HCT116 (cell line): ENCODE measurements around the gene TBRG4. TPM values are rescaled to one million over a fixed set of nuclear protein-coding genes. Genes with fewer than 3 reads are reported as not detected.

Source experiments
- ATAC-seq: fragments of 200-7000 bp; cut with Tn5 transposase; 2 replicates; pipeline ENCODE4 v1.9.1; 2020; ENCODE audit warnings: mild to moderate bottlenecking, moderate library complexity
- BruUV-seq: library from RNA; stranded (reverse); fragments of 400-500 nt; replicated peaks from 2 replicates; lab custom pipeline; 2021; lab: Mats Ljungman, UMichigan
- CTCF ChIA-PET: fragments of 300-600 bp; sonication (Branson Sonifier 250); formaldehyde crosslinking; loops from one replicate; lab custom pipeline; 2021; ENCODE audit warnings: antibody characterized with exemption; lab: Charles Lee
- POLR2A ChIA-PET: fragments of 300-600, 350-600 bp; sonication (Branson Sonifier 250); formaldehyde crosslinking; loops from one replicate; lab custom pipeline; 2021; ENCODE audit warnings: antibody characterized with exemption; lab: Charles Lee
- RAD21 ChIA-PET, 2 experiments: fragments of 300-600 bp; sonication (Branson Sonifier 250); formaldehyde crosslinking; loops; one replicate each; lab custom pipeline; 2023; ENCODE audit warnings: low total read pairs in 2 of 2; ENCODE audit not compliant: uncharacterized antibody in 2 of 2, unreplicated experiment in 2 of 2, low non-redundant PET in 1 of 2; lab: Charles Lee
- DNase-seq: peaks from one replicate; pipeline ENCODE4 v3.0.0-alpha.2; 2010; ENCODE audit warnings: low read depth, low spot score
- H2AFZ ChIP-seq: fragments of 200-600 bp; shearing (Covaris generic), sonication (generic); 2 replicates; pipeline ENCODE4 v1.6.1; 2017; ENCODE audit warnings: low read depth, mixed run types, mixed read lengths, antibody characterized with exemption, low read length; ENCODE audit not compliant: poor library complexity, severe bottlenecking
- H3K27ac ChIP-seq: 2 replicates; pipeline ENCODE4 v1.5.1; 2012; ENCODE audit warnings: low read depth, low read length
- H3K27me3 ChIP-seq: fragments of 200-600 bp; sonication (generic); 2 replicates; pipeline ENCODE4 v1.6.1; 2016; ENCODE audit warnings: mixed run types, low read length, mixed read lengths; ENCODE audit not compliant: insufficient read depth
- H3K36me3 ChIP-seq, 2 experiments: fragments of 200-500 bp in 1 of 2; fragments of 200-600 bp in 1 of 2; sonication (Bioruptor generic) in 1 of 2; sonication (generic) in 1 of 2; 2 replicates each; pipeline versions ENCODE4 v1.5.1 to v1.6.1; 2014 to 2016; ENCODE audit warnings: low read length in 2 of 2, inconsistent platforms in 1 of 2, mixed read lengths in 1 of 2, mixed run types in 1 of 2; ENCODE audit not compliant: insufficient read depth in 2 of 2, control insufficient read depth in 1 of 2
- H3K4me1 ChIP-seq, 2 experiments: fragments of 200-600 bp in 1 of 2; sonication (generic) in 1 of 2; 2 replicates each; pipeline versions ENCODE4 v1.5.1 to v1.6.1; 2012 to 2017; ENCODE audit warnings: low read length in 2 of 2, inconsistent platforms in 1 of 2, mild to moderate bottlenecking in 1 of 2, mixed read lengths in 1 of 2, mixed run types in 1 of 2, moderate library complexity in 1 of 2; ENCODE audit not compliant: insufficient read depth in 2 of 2, control insufficient read depth in 1 of 2
- H3K4me2 ChIP-seq: fragments of 200-600 bp; sonication (generic); 2 replicates; pipeline ENCODE4 v1.6.1; 2017; ENCODE audit warnings: mixed run types, low read length, mixed read lengths
- H3K4me3 ChIP-seq, 2 experiments: fragments of 200-600 bp in 1 of 2; sonication (generic) in 1 of 2; replicated peaks in 1 of 2; 2 replicates each; pipeline ENCODE4 v1.5.1; 2011 to 2016; ENCODE audit warnings: low read length in 2 of 2, control low read depth in 1 of 2, low read depth in 1 of 2, mild to moderate bottlenecking in 1 of 2, mixed read lengths in 1 of 2, mixed run types in 1 of 2
- H3K79me2 ChIP-seq: fragments of 200-600 bp; sonication (generic); 2 replicates; pipeline ENCODE4 v1.6.1; 2017; ENCODE audit warnings: mild to moderate bottlenecking, mixed run types, low read length, moderate library complexity, mixed read lengths; ENCODE audit not compliant: insufficient read depth
- H3K9ac ChIP-seq: fragments of 200-600 bp; sonication (generic); 2 replicates; pipeline ENCODE4 v1.6.1; 2016; ENCODE audit warnings: low read length, mixed read lengths
- H3K9me2 ChIP-seq: fragments of 200-600 bp; sonication (generic), shearing (Covaris generic); 2 replicates; pipeline ENCODE4 v1.6.1; 2017; ENCODE audit warnings: mixed run types, mild to moderate bottlenecking, moderate library complexity; ENCODE audit not compliant: insufficient read depth
- H3K9me3 ChIP-seq, 2 experiments: fragments of 200-500 bp in 1 of 2; fragments of 200-600 bp in 1 of 2; sonication (Bioruptor generic) in 1 of 2; sonication (generic) in 1 of 2; 2 replicates each; pipeline ENCODE4 v1.6.1; 2014 to 2017; ENCODE audit warnings: low read length in 2 of 2, mixed read lengths in 2 of 2, inconsistent platforms in 1 of 2, low read depth in 1 of 2, mild to moderate bottlenecking in 1 of 2, mixed run types in 1 of 2, moderate library complexity in 1 of 2; ENCODE audit not compliant: control insufficient read depth in 1 of 2, insufficient read depth in 1 of 2
- H4K20me1 ChIP-seq: fragments of 200-600 bp; sonication (generic), shearing (Covaris generic); 2 replicates; pipeline ENCODE4 v1.6.1; 2017; ENCODE audit warnings: mixed run types, mild to moderate bottlenecking, moderate library complexity; ENCODE audit not compliant: insufficient read depth
- CBX3 ChIP-seq: IDR thresholded peaks from 2 replicates; pipeline ENCODE4 v1.6.1; 2012; ENCODE audit warnings: low read depth
- SP1 ChIP-seq: IDR thresholded peaks from 2 replicates; pipeline ENCODE4 v1.6.1; 2012; ENCODE audit warnings: low read depth
- SRF ChIP-seq: IDR thresholded peaks from 2 replicates; pipeline ENCODE4 v1.6.1; 2012; ENCODE audit warnings: low read depth
- intact Hi-C: fragments of 100-400 bp; cut with micrococcal nuclease; formaldehyde crosslinking; loops from 2 replicates; pipeline ENCODE4 v1.10.0; 2022
- total RNA-seq: library from RNA; stranded (reverse); gene quantifications from one replicate; pipeline ENCODE4 v1.2.1, GENCODE V29; 2021; ENCODE audit not compliant: unreplicated experiment
- TF ChIP-seq, protein P1 (sequence below): IDR thresholded peaks from 2 replicates; pipeline ENCODE4 v1.6.1; 2011; ENCODE audit warnings: mild to moderate bottlenecking, low read length, moderate library complexity; ENCODE audit not compliant: insufficient replicate concordance; ENCODE audit errors: extremely low read depth
- TF ChIP-seq, protein P2 (sequence below), 3 experiments: fragments of 200-600 bp in 1 of 3; sonication (generic) in 1 of 3; IDR thresholded peaks in 2 of 3; conservative IDR thresholded peaks in 1 of 3; 2 replicates each; pipeline ENCODE4 v1.5.1; 2012 to 2017; ENCODE audit warnings: low read depth in 2 of 3, low read length in 2 of 3, antibody characterized with exemption in 1 of 3, borderline replicate concordance in 1 of 3, control low read depth in 1 of 3, mild to moderate bottlenecking in 1 of 3, mixed read lengths in 1 of 3, mixed run types in 1 of 3, moderate library complexity in 1 of 3; ENCODE audit not compliant: insufficient read depth in 1 of 3

TBRG4 gene
- total RNA-seq, 1 experiment from 2014 or later, result 136 TPM

DNA sequence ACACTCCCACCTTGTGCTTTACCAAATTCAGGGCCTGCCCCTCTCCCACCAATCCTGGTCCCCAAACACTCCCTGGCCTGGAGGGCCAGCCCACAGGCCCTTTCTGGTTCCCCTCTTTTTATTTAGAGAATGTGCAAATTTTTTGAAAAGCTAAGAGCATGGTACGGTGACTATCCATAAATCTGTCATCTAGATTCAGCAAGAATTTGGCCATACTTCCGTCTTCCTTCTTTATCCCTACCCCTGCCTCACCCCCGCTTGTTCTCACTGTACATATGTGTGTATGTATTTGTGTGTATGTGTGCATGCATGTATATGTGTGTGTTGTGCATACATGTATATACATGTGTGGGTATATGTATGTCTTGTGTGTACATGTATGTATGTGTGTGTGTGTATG is 8.1 kb upstream of the TBRG4 start (continued):
- TF ChIP-seq, protein P1, sequence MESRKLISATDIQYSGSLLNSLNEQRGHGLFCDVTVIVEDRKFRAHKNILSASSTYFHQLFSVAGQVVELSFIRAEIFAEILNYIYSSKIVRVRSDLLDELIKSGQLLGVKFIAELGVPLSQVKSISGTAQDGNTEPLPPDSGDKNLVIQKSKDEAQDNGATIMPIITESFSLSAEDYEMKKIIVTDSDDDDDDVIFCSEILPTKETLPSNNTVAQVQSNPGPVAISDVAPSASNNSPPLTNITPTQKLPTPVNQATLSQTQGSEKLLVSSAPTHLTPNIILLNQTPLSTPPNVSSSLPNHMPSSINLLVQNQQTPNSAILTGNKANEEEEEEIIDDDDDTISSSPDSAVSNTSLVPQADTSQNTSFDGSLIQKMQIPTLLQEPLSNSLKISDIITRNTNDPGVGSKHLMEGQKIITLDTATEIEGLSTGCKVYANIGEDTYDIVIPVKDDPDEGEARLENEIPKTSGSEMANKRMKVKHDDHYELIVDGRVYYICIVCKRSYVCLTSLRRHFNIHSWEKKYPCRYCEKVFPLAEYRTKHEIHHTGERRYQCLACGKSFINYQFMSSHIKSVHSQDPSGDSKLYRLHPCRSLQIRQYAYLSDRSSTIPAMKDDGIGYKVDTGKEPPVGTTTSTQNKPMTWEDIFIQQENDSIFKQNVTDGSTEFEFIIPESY, result no peak

DNA sequence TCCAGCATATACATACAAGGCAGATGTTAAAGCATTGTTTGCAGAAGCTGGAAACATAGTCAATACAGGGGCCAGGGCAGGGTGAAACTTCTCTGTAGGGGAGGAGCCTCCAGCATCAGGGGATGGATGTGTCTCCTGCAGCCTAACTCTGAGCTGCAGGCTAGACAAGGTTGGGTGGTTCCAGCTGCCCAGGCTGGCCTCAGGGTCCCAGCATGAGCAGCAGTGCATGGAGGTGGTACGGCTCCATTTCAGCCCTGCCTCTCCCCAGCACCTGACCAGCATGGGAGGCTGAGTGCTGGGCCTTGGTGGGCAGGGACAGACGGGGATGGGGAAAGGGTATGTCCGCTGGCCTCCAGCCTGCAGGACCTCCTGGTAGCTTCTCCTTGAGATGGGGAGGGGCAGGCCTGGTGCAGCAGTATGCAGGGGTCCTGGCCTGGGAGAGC is 7.4 kb upstream of the TBRG4 start:
- H3K9ac ChIP-seq, result no peak overlapping the region
- CTCF ChIA-PET, result no interaction called here
- H3K4me2 ChIP-seq, result no peak overlapping the region
- no peak overlapping the region for H2AFZ ChIP-seq
- TF ChIP-seq SRF (no peak), CBX3 (no peak), SP1 (no peak)
- TF ChIP-seq, protein P2, sequence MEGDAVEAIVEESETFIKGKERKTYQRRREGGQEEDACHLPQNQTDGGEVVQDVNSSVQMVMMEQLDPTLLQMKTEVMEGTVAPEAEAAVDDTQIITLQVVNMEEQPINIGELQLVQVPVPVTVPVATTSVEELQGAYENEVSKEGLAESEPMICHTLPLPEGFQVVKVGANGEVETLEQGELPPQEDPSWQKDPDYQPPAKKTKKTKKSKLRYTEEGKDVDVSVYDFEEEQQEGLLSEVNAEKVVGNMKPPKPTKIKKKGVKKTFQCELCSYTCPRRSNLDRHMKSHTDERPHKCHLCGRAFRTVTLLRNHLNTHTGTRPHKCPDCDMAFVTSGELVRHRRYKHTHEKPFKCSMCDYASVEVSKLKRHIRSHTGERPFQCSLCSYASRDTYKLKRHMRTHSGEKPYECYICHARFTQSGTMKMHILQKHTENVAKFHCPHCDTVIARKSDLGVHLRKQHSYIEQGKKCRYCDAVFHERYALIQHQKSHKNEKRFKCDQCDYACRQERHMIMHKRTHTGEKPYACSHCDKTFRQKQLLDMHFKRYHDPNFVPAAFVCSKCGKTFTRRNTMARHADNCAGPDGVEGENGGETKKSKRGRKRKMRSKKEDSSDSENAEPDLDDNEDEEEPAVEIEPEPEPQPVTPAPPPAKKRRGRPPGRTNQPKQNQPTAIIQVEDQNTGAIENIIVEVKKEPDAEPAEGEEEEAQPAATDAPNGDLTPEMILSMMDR (IDR thresholded peaks at IDR 0.05 in 2 of 3, conservative IDR thresholded peaks at IDR 0.05 in 1 of 3; ENCODE audit: borderline replicate concordance in 1 of 3, insufficient read depth in 1 of 3, low read depth in 2 of 3, low read length in 2 of 3), result no peak
- no peak overlapping the region for H3K27ac ChIP-seq
- H3K27me3 ChIP-seq, result no peaks in the 10 kb centered on the region
- intact Hi-C loops, result no loop called here
- no peak overlapping the region for H3K4me3 ChIP-seq
- no peaks in the 10 kb centered on the region for H3K9me3 ChIP-seq
- ATAC-seq (no peak), DNase-seq (no peak)
- POLR2A ChIA-PET, result no interaction called here
- RAD21 ChIA-PET, result no interaction called here
- H3K9me2 ChIP-seq, result no peaks in the 10 kb centered on the region
- BruUV-seq, result no TSS peak
- no peaks in the 10 kb centered on the region for H3K36me3 ChIP-seq
- H3K4me1 ChIP-seq, result no peaks in the 10 kb centered on the region
- no peaks in the 10 kb centered on the region for H3K79me2 ChIP-seq
- no peaks in the 10 kb centered on the region for H4K20me1 ChIP-seq
